Dendritic cell treated with granulocyte-macrophage colony-stimulating factor and Interleukin-4, amounts not matched to agents 40 ng/mL and 50 ng/mL, for 4 days (primary cell): ENCODE data around the gene SEC63.
"Not testable (repeated sequence)": the region's sequence is repeated elsewhere in the genome, so short reads cannot be mapped to it uniquely, and the experiment has no call there.

ENCODE experiments used
- H3K27ac Mint-ChIP-seq: one replicate; pipeline ENCODE4 v1.8.0; 2022; ENCODE audit warnings: mild to moderate bottlenecking, mixed read lengths
- H3K27me3 Mint-ChIP-seq: one replicate; pipeline ENCODE4 v1.8.0; 2022; ENCODE audit warnings: mild to moderate bottlenecking, mixed read lengths
- H3K36me3 Mint-ChIP-seq: one replicate; pipeline ENCODE4 v1.8.0; 2022; ENCODE audit warnings: low read depth, mixed read lengths
- H3K4me1 Mint-ChIP-seq: one replicate; pipeline ENCODE4 v1.8.0; 2022; ENCODE audit warnings: low read depth, mixed read lengths
- H3K4me3 Mint-ChIP-seq: one replicate; pipeline ENCODE4 v1.8.0; 2022; ENCODE audit warnings: mild to moderate bottlenecking, moderate library complexity, mixed read lengths
- H3K9me3 Mint-ChIP-seq: one replicate; pipeline ENCODE4 v1.8.0; 2022; ENCODE audit warnings: mixed read lengths
- intact Hi-C: fragments of 100-400 bp; cut with micrococcal nuclease; formaldehyde crosslinking; loops from one replicate; pipeline ENCODE4 v1.15.0; 2022

SEC63 gene

DNA sequence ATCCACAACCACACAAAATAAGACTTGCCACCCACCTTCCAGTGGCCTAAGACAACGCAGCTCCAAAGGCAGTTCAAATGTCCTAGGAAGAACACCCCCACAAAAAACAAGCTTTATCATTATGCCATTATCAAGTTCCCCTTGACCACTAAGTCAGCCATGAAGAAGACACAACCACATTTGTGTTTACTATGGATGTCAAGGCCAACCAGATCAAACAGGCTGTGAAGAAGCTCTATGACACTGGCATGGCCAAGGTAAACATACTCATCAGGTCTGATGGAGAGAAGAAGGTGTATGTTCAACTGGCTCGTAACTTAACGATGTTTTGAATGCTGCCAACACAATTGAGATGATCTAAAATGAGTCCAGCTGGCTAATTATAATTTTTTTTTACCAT, 26.1 kb downstream of the SEC63 start:
- Mint-ChIP-seq H3K27me3 (no peaks in the 10 kb centered on the region), H3K4me3 (no peak overlapping the region), H3K4me1 (peaks cover 7% of the 10 kb centered on the region), H3K36me3 (peaks cover 32% of the 10 kb centered on the region), H3K9me3 (peaks cover 14% of the 10 kb centered on the region), H3K27ac (no peak overlapping the region)
- intact Hi-C loops = no loop called here

DNA sequence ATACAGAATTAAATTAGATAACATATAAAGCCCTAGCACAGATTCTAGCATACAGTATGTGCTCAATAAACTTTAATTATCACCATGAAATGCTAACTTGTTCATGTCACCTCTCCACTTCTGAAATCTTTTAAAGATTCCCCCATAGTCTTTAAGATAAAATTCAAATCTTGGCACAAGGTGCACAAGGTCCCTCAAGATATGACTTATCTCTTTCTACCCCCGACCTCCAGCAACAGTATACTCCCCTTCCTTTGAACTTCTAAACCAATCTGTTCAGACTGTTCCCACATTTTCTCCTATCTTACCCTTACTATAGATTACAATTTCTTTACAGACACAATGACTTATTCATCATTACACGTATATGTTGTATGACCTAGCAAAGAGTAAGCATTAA, 29.0 kb downstream of the SEC63 start:
- Mint-ChIP-seq H3K9me3 (peaks cover 14% of the 10 kb centered on the region), H3K27ac (no peak overlapping the region), H3K36me3 (peaks cover 31% of the 10 kb centered on the region), H3K4me1 (peaks cover 7% of the 10 kb centered on the region), H3K4me3 (no peak overlapping the region), H3K27me3 (no peaks in the 10 kb centered on the region)
- intact Hi-C loops = no loop called here

GRCh38 chr6:107926697-107927544, 31.1 kb downstream of the SEC63 start:
- H3K4me1 Mint-ChIP-seq, H3K4me3 Mint-ChIP-seq, H3K9me3 Mint-ChIP-seq, H3K27ac Mint-ChIP-seq, H3K27me3 Mint-ChIP-seq, intact Hi-C loops: not testable (repeated sequence)
- peaks cover 31% of the 10 kb centered on the region for H3K36me3 Mint-ChIP-seq

GRCh38 chr6:107917451-107918375, 40.3 kb downstream of the SEC63 start:
- peaks cover 5% of the 10 kb centered on the region for H3K4me1 Mint-ChIP-seq
- H3K9me3 Mint-ChIP-seq = no peaks in the 10 kb centered on the region
- intact Hi-C loops = loop anchor here (10.0 kb wide), 1 partner anchor 127 kb away; no protein-coding TSS in a partner anchor
- H3K27me3 Mint-ChIP-seq = no peaks in the 10 kb centered on the region
- peaks cover 82% of the 10 kb centered on the region for H3K36me3 Mint-ChIP-seq
- no peak overlapping the region for H3K27ac Mint-ChIP-seq
- no peak overlapping the region for H3K4me3 Mint-ChIP-seq

DNA sequence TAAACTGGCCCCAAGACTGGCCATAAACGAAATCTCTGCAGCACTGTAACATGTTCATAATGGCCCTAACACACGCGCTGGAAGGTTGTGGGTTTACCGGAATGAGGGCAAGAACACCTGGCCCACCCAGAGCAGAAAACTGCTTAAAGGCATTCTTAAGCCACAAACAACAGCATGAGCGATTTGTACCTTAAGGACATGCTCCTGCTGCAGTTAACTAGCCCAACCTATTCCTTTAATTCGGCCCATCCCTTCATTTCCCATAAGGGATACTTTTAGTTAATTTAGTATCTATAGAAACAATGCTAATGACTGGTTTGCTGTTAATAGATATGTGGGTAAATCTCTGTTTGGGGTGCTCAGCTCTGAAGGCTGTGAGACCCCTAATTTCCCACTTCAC, 41.0 kb downstream of the SEC63 start:
- intact Hi-C loops = loop anchor here (10.0 kb wide), 1 partner anchor 128 kb away; no protein-coding TSS in a partner anchor
- not testable (repeated sequence) for H3K27ac Mint-ChIP-seq, H3K4me3 Mint-ChIP-seq, H3K27me3 Mint-ChIP-seq, H3K9me3 Mint-ChIP-seq, H3K4me1 Mint-ChIP-seq
- H3K36me3 Mint-ChIP-seq = peaks cover 90% of the 10 kb centered on the region

DNA sequence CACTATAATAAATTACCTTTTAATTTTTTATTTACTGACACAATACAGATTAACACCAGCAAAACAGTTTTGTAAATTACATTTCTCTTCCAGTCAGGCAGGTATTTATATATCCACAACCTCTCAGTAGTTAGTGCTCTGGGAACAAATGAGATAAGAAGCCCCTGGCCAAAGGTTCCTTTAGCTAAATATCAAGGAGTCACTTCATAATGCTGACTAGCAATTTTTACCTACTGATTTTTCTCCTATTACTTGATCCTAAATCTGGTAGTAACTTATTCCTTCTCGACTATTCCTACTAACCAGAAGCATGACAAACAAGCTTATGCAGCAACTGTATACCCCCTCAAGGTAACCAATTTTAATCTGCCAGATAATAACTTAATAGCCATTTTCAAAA, 46.3 kb downstream of the SEC63 start:
- Mint-ChIP-seq H3K4me3 (no peak overlapping the region), H3K36me3 (peaks cover 83% of the 10 kb centered on the region), H3K9me3 (no peaks in the 10 kb centered on the region), H3K27ac (no peak overlapping the region), H3K4me1 (peaks cover 5% of the 10 kb centered on the region), H3K27me3 (no peaks in the 10 kb centered on the region)
- intact Hi-C loops = loop anchor here (10.0 kb wide), 1 partner anchor 133 kb away; no protein-coding TSS in a partner anchor

- Mint-ChIP-seq H3K4me1 (peaks cover 13% of the 10 kb centered on the region), H3K9me3 (no peaks in the 10 kb centered on the region), H3K27me3 (no peaks in the 10 kb centered on the region), H3K36me3 (peaks cover 77% of the 10 kb centered on the region), H3K4me3 (no peak overlapping the region), H3K27ac (no peak overlapping the region)
- intact Hi-C loops = no loop called here
These were observed 63.1 kb downstream of the SEC63 start for GRCh38 chr6:107894809-107895396.

DNA sequence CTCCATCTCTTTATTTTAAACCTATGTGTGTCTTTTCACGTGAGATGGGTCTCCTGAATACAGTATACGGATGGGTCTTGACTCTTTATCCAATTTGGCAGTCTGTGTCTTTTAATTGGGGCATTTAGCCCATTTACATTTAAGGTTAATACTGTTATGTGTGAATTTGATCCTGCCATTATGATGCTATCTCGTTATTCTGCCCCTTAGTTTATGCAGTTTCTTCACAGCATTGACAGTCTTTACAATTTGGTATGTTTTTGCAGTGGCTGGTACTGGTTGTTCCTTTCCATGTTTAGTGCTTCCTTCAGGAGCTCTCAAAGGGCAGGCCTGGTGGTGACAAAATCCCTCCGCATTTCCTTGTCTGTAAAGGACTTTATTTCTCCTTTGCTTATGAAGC, 67.6 kb downstream of the SEC63 start:
- Mint-ChIP-seq H3K36me3 (peaks cover 60% of the 10 kb centered on the region), H3K4me1 (peaks cover 13% of the 10 kb centered on the region)
- H3K27ac Mint-ChIP-seq, H3K27me3 Mint-ChIP-seq, intact Hi-C loops, H3K4me3 Mint-ChIP-seq, H3K9me3 Mint-ChIP-seq: not testable (repeated sequence)

- H3K4me1 Mint-ChIP-seq, H3K27ac Mint-ChIP-seq, intact Hi-C loops, H3K27me3 Mint-ChIP-seq, H3K9me3 Mint-ChIP-seq, H3K4me3 Mint-ChIP-seq: not testable (repeated sequence)
- peaks cover 66% of the 10 kb centered on the region for H3K36me3 Mint-ChIP-seq
These were observed 72.1 kb downstream of the SEC63 start for GRCh38 chr6:107885950-107886349.

DNA sequence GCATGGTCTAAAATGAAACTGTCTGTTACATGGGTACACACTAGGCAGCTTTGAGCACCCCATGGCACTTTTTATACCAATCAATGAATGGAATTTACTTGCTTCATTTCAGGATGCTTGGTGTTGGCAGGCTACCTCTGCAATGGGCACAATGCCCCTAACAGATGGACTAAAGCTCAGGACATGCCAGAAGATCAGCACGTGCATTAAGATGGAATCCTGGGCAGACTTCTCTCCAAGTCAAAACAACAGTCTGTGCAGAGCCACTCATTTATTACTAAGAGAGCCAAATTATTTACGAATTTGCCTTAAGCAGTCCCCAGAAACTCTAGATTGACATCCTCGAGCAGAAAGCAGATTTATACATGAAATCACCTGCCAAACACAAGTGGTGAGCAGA, 78.1 kb downstream of the SEC63 start:
- intact Hi-C loops = no loop called here
- H3K27ac Mint-ChIP-seq = no peak overlapping the region
- no peaks in the 10 kb centered on the region for H3K4me1 Mint-ChIP-seq
- no peaks in the 10 kb centered on the region for H3K27me3 Mint-ChIP-seq
- H3K4me3 Mint-ChIP-seq = no peak overlapping the region
- peaks cover 73% of the 10 kb centered on the region for H3K36me3 Mint-ChIP-seq
- no peaks in the 10 kb centered on the region for H3K9me3 Mint-ChIP-seq

- Mint-ChIP-seq H3K27me3 (no peaks in the 10 kb centered on the region), H3K4me1 (no peaks in the 10 kb centered on the region), H3K27ac (no peak overlapping the region), H3K36me3 (peaks cover 73% of the 10 kb centered on the region), H3K9me3 (no peaks in the 10 kb centered on the region), H3K4me3 (no peak overlapping the region)
- intact Hi-C loops = no loop called here
These were observed 80.0 kb downstream of the SEC63 start for GRCh38 chr6:107877968-107878367.

GRCh38 chr6:107871976-107872375, 86.0 kb downstream of the SEC63 start:
- Mint-ChIP-seq H3K27me3 (no peaks in the 10 kb centered on the region), H3K9me3 (no peaks in the 10 kb centered on the region), H3K27ac (peak overlapping the region; percentile 44), H3K36me3 (peaks cover 78% of the 10 kb centered on the region), H3K4me3 (no peak overlapping the region), H3K4me1 (peaks cover 12% of the 10 kb centered on the region)
- intact Hi-C loops = no loop called here

DNA sequence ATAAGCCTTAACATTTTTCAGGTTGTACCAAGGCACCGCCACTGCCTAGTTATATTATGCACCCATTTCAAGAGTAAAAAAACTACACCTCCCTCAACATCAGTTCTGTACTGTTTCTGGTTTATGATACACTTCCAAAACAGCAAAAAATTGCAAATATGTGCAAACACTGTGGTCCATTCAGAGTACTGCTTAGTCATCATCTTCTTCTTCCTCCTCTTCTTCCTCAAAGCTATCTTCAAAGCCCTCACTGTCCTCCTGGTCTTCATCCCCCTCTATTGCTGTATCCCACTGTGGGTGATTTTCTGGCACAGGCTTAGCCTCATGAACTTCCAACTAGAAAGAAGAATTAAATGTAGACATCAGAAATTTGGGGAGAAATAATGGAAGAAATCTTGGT, 86.5 kb downstream of the SEC63 start:
- Mint-ChIP-seq H3K27ac (peak overlapping the region; percentile 44), H3K36me3 (peaks cover 78% of the 10 kb centered on the region), H3K4me1 (peaks cover 12% of the 10 kb centered on the region)
- intact Hi-C loops, H3K27me3 Mint-ChIP-seq, H3K9me3 Mint-ChIP-seq, H3K4me3 Mint-ChIP-seq: not testable (repeated sequence)

DNA sequence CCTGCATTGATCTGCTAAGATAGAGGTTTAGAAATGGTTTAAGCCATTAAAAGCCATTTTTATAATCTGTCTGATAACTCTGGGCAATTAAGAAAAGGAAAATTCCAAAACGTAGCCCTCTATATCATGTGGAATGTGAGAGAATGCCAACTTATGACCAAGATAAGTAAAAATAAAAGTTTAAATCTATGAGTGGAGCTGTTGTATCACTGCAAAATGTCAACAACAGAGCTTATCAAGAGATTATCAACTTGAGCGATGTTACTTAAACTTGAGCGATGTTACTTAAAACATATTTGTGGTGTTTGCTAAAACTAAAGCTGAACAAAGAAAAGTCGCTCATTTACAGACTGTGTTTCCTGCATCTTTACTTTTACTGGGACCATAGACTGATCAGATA, 87.0 kb downstream of the SEC63 start:
- intact Hi-C loops = no loop called here
- H3K4me1 Mint-ChIP-seq = peaks cover 12% of the 10 kb centered on the region
- H3K27me3 Mint-ChIP-seq = no peaks in the 10 kb centered on the region
- H3K27ac Mint-ChIP-seq = no peak overlapping the region
- H3K9me3 Mint-ChIP-seq = no peaks in the 10 kb centered on the region
- no peak overlapping the region for H3K4me3 Mint-ChIP-seq
- H3K36me3 Mint-ChIP-seq = peaks cover 78% of the 10 kb centered on the region
